SKM-1 (cell line): ENCODE measurements around the gene BLOC1S4.

Experiments
- DNase-seq: peaks from one replicate; lab custom pipeline; 2025; ENCODE audit not compliant: unreplicated experiment; lab: John Stamatoyannopoulos, UW

BLOC1S4 gene

DNA sequence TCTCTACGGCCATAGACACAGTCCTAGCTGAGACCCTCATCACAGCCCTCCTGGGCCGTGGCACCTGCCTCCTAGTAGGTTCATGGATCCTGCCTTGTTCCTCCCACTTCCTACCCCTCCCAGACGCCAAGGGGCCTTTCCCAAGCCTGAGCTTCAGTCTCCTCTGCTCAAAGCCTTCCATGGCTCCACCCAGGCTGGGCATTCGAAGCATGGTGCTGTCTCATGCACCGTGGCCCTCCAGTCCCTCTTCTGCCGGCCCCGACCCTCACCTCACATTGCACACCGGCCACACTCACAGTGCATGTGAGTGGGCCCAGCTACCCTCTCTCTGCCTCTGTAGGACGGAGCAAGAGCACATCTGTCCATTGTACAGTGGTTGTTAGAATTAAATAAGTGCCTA, 44.9 kb downstream of the BLOC1S4 start:
- DNase-seq, result no peak

DNA sequence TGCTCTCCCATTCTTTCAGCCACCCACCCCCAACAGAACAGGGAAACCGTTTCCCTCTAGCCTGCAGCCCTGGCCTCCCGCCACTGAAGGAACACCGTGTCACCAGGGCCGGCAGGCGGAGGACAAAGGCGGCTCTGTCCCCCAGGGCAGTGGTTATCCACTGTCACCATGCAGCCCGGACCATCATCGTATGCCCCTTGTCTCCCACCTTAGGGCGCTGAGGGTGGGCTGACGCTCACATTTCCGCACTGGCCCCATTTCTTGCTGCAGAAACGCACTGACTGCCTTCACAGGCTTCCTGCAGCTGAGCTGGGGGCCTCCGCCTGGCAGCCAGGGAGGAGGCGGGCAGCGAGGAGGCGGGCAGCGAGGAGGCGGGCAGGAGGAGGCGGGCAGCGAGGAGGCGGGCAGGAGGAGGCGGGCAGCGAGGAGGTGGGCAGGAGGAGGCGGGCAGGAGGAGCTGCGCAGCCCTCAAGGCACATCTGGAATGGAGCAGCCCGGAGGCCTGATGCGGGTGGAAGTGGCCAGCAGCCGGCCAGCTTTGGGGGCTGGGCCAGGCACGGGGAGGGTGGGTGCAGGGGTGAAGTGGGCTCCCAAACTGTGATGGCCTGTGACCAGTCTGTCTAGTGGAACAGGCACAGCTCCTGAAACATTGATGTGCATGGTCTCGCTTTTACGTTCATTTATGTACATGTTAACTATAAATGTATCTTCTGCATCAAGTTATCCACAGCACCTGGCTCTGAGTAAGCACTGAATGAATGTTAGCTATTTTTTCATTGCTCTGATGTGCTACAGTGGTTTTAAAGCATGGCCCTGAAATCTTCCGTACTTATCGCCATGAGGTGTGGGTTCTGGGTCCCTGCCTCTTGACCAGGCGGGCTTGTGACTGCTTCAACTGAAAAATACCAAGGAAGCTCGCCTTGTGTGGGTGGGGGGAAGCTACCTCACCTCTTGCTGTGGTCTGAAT, 46.0 kb downstream of the BLOC1S4 start:
- DNase-seq, result no peak

DNA sequence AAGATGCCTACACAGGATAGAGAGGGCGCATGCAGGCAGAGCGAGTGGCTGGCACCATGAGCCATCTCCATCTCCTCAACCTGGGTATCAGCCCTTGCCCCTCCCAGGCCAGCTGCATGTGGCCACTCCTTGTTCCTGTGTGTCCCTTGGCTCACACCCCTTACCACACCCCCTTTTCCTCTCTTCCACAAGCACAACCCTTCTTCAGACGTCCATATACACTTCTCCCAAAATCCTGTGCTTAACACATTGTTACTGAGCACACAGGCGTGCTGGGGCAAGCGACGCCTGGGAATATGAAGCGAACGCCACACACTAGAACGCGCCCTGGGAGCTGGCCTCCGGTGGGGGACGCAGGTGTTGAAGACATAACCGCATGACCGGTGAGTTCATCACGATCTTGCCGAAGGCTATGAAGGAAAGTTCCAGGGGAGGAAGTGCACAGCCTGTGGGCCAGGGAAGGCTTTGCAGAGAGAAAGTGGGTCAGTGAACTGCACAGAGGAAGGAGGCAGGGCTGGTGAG, 47.4 kb downstream of the BLOC1S4 start:
- DNase-seq, result no peak

DNA sequence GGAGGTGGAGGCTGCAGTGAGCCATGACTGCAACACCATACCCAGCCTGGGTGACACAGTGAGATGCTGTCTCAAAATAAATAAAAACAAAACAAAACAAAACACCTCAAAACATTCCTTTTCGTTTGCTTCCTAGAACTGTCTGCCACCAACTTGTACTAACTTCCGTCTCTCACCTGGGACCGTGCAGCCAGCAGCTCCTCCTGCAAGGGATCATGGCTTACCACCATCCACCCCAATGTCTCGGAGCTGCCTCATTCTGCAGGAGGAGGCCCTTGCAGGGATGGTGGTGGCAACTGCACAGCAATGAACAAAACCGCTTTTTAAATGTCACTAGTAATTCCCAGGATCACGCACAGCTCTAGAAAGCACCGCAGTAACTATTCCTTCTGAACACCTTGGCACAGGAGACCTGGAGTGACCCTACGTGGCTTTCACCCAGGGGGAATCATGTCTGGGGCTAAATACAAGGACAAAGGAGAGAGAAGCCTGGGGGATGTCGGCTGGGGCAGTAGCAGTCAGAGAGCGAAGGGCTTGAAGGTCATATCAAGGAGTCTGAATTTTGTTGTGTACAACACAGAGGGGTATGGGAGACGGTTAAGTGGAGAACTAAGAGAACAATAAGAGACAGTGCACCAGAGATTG, 49.1 kb downstream of the BLOC1S4 start:
- no peak for DNase-seq

DNA sequence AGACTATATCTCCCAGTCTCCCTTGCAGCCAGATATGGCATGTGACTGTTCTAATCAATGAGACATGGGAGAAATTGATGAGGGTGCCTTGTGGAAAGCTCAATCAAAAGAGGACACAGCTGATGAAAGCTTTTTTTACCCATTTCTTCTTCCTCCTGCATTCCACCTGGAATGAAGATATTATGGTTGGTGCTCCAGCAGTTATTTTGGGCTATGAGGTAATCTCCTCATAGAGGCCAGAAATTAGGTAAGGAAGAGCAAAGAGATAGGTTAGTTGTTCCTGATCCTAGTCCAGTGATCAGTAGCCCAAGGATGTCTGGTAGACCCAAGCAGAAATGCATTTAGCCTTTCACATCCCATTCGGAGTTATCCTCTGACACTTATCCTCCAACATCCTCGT, 49.7 kb downstream of the BLOC1S4 start:
- DNase-seq, result no peak
